ENCODE results near the gene CISH. TPM values are rescaled to one million over a fixed set of nuclear protein-coding genes. Genes with fewer than 3 reads are reported as not detected.

The CISH gene
- total RNA-seq, 4 donors from 2014 or later: 3.3 to 50.5 (median 20.3) TPM

GRCh38 chr3:50612970-50613846 lies 1.6 kb upstream of the CISH start:
- H3K9me3 ChIP-seq: no peaks in the 10 kb centered on the region
- no peaks in the 10 kb centered on the region for H3K27me3 ChIP-seq
- H3K4me3 ChIP-seq: peak overlapping the region in 1 of 4 donors; percentile 89
- peaks cover 44 to 47% of the 10 kb centered on the region in 2 donors for H3K4me1 ChIP-seq
- DNase-seq (no peak), ATAC-seq (no peak)
- H3K27ac ChIP-seq: peak overlapping the region; percentile 95 to 99 (median 96)
- intact Hi-C loops (cut with DNase I; ENCODE audit: low total_unique reads) (loop anchor here (2.0 to 5.0 kb wide), 2 partner anchors 94 to 256 kb away; partner anchors contain the start of gene TMEM115), in situ Hi-C loops (cut with MboI; ENCODE audit: low sequenced_read_pairs in 4 of 4) (loop anchor here (5.0 to 25.0 kb wide), 5 partner anchors 36 to 892 kb away; partner anchors contain the start of genes DCAF1 (in 1 of the 4), MANF (in 1 of the 4) and RBM15B (in 1 of the 4))
- TF ChIP-seq, protein P1, sequence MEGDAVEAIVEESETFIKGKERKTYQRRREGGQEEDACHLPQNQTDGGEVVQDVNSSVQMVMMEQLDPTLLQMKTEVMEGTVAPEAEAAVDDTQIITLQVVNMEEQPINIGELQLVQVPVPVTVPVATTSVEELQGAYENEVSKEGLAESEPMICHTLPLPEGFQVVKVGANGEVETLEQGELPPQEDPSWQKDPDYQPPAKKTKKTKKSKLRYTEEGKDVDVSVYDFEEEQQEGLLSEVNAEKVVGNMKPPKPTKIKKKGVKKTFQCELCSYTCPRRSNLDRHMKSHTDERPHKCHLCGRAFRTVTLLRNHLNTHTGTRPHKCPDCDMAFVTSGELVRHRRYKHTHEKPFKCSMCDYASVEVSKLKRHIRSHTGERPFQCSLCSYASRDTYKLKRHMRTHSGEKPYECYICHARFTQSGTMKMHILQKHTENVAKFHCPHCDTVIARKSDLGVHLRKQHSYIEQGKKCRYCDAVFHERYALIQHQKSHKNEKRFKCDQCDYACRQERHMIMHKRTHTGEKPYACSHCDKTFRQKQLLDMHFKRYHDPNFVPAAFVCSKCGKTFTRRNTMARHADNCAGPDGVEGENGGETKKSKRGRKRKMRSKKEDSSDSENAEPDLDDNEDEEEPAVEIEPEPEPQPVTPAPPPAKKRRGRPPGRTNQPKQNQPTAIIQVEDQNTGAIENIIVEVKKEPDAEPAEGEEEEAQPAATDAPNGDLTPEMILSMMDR (IDR thresholded peaks at IDR 0.05 in 4 of 5, conservative IDR thresholded peaks at IDR 0.05 in 1 of 5): no peak
- TF ChIP-seq POLR2A (IDR thresholded peaks at IDR 0.05): no peak
- peaks cover 0 to 6% of the 10 kb centered on the region in 2 donors for H3K36me3 ChIP-seq

DNA sequence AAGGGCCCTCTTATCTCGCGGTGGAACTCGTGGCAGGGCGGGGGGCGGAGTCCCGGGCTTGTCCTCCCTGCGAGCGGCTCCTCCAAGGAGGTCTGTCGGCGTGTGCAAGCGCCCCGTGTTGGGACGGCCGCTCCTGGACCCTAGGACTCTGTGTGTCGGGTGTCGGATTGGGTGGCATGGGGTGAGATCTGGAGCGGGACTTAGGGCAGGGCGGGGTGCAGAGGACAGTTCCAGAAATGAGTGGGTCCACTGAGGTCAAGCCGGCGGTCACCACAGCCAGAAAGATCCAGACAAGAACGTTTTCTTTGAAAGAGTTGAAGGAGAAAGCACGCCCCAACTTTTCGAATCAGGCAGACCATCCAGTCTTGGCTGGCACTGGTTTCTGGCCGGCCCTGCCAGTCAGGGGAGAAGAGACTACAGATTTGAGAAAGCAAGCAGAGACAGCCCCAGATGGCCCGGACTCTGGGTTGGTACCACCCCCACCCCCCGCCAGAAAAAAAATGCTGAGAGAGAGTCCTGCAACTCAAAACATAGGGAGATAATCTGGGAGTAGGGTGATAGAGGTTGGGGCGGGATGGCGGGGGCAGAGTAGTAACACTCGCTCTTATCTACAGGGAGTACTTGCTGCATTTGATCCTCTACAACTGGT lies 784 bp upstream of the CISH start:
- H3K36me3 ChIP-seq: peaks cover 0 to 14% of the 10 kb centered on the region in 2 donors
- H3K9me3 ChIP-seq: no peaks in the 10 kb centered on the region
- in situ Hi-C loops (cut with MboI; ENCODE audit: low sequenced_read_pairs in 4 of 4): loop anchor here (5.0 to 25.0 kb wide), 5 partner anchors 35 to 892 kb away; partner anchors contain the start of genes DCAF1 (in 1 of the 4), MANF (in 1 of the 4) and RBM15B (in 1 of the 4)
- TF ChIP-seq, protein P1 (IDR thresholded peaks at IDR 0.05 in 4 of 5, conservative IDR thresholded peaks at IDR 0.05 in 1 of 5): no peak
- TF ChIP-seq POLR2A (IDR thresholded peaks at IDR 0.05): peak in 1 of 2 donors; percentile 50
- DNase-seq (no peak), ATAC-seq (peak in 1 of 2 donors; percentile 8)
- H3K27ac ChIP-seq: peak overlapping the region; percentile 95 to 99 (median 96)
- peak overlapping the region; percentile 65 to 89 (median 77) for H3K4me3 ChIP-seq
- peaks cover 47 to 55% of the 10 kb centered on the region in 2 donors for H3K4me1 ChIP-seq
- intact Hi-C loops (cut with DNase I; ENCODE audit: low total_unique reads): loop anchor here (2.0 to 5.0 kb wide), 2 partner anchors 94 to 255 kb away; partner anchors contain the start of gene TMEM115
- H3K27me3 ChIP-seq: no peaks in the 10 kb centered on the region

DNA sequence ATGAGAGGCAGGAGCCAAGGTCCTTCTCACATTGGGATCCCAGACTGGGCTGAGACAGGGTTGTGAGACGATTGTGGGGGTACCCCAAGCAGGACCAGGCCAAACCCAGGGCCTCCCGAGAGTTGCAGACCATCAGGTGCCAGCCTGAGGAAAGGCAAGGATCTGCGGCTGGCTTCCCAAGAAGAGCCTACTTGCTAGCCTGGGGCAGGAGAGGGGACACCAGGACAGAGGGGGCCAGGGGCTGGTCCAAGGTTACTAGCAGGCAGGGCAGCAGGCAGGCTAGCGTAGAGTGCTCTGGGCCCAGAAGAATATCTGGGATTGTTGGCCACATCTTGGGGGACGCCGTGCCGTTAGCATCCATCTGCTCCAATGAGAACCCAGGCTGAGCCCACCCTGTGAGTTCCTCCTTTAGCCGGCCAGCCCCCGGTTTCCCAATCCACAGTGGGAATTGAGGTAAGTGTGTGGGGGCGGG lies 546 bp downstream of the CISH start:
- Histone ChIP-seq H3K4me1 (peaks cover 54 to 64% of the 10 kb centered on the region in 2 donors), H3K36me3 (peaks cover 4 to 28% of the 10 kb centered on the region in 2 donors), H3K27ac (peak overlapping the region; percentile 95 to 99 (median 96)), H3K9me3 (no peaks in the 10 kb centered on the region), H3K27me3 (no peaks in the 10 kb centered on the region), H3K4me3 (peak overlapping the region; percentile 65 to 89 (median 77))
- ATAC-seq (no peak), DNase-seq (no peak)
- intact Hi-C loops (cut with DNase I; ENCODE audit: low total_unique reads) (loop anchor here (5.0 kb wide), 1 partner anchor 254 kb away; the partner anchor contains the start of gene TMEM115), in situ Hi-C loops (cut with MboI; ENCODE audit: low sequenced_read_pairs in 4 of 4) (loop anchor here (5.0 to 25.0 kb wide), 5 partner anchors 34 to 894 kb away; partner anchors contain the start of genes DCAF1 (in 1 of the 4), MANF (in 1 of the 4) and RBM15B (in 1 of the 4))
- no peak for TF ChIP-seq POLR2A (IDR thresholded peaks at IDR 0.05)
- TF ChIP-seq, protein P1 (IDR thresholded peaks at IDR 0.05 in 4 of 5, conservative IDR thresholded peaks at IDR 0.05 in 1 of 5): no peak
